ENCODE results near the gene CIDEC. TPM values are rescaled to one million over a fixed set of nuclear protein-coding genes. Genes with fewer than 3 reads are reported as not detected.

The CIDEC gene
- total and polyA plus RNA-seq, 2 of the 13 experiments (the other 11 are each of a cell fraction or from before 2014, with no cell fraction given), result 2.5 to 10.4 TPM

GRCh38 chr3:9916734-9917680 lies 37.0 kb upstream of the CIDEC start, which contains the start of gene IL17RC (continued):
- TF ChIP-seq, protein P1, sequence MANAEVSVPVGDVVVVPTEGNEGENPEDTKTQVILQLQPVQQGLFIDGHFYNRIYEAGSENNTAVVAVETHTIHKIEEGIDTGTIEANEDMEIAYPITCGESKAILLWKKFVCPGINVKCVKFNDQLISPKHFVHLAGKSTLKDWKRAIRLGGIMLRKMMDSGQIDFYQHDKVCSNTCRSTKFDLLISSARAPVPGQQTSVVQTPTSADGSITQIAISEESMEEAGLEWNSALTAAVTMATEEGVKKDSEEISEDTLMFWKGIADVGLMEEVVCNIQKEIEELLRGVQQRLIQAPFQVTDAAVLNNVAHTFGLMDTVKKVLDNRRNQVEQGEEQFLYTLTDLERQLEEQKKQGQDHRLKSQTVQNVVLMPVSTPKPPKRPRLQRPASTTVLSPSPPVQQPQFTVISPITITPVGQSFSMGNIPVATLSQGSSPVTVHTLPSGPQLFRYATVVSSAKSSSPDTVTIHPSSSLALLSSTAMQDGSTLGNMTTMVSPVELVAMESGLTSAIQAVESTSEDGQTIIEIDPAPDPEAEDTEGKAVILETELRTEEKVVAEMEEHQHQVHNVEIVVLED (CRISPR knock-in tag; IDR thresholded peaks at IDR 0.05; ENCODE audit: borderline replicate concordance), result peak; percentile 28; the same call in 1 of the 2 replicates
- TF ChIP-seq, protein P2, sequence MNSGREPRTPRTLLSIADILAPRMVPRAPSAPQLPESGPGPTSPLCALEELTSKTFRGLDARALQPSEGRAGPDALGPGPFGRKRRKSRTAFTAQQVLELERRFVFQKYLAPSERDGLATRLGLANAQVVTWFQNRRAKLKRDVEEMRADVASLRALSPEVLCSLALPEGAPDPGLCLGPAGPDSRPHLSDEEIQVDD (CRISPR knock-in tag; IDR thresholded peaks at IDR 0.05; ENCODE audit: borderline replicate concordance), result no peak
- TF ChIP-seq ZNF616 (CRISPR knock-in tag; IDR thresholded peaks at IDR 0.05; ENCODE audit: low read depth) (no peak), BHLHE40 (IDR thresholded peaks at IDR 0.05; ENCODE audit: low read length) (no peak), HMG20A (CRISPR knock-in tag; IDR thresholded peaks at IDR 0.05; ENCODE audit: borderline replicate concordance) (no peak), MIER2 (CRISPR knock-in tag; IDR thresholded peaks at IDR 0.05) (no peak), SIX4 (CRISPR knock-in tag; IDR thresholded peaks at IDR 0.05) (no peak), PPARG (CRISPR knock-in tag; conservative IDR thresholded peaks at IDR 0.05) (no peak), CHD2 (IDR thresholded peaks at IDR 0.05; ENCODE audit: low read depth, low read length) (no peak), KLF16 (CRISPR knock-in tag; IDR thresholded peaks at IDR 0.05) (no peak), AGO2 (optimal IDR thresholded peaks at IDR 0.05; ENCODE audit: low read depth, low read length) (peak; percentile 87), PAX8 (CRISPR knock-in tag; IDR thresholded peaks at IDR 0.05; ENCODE audit: borderline replicate concordance) (no peak), ISX (CRISPR knock-in tag; conservative IDR thresholded peaks at IDR 0.05) (no peak), ZBTB38 (CRISPR knock-in tag; IDR thresholded peaks at IDR 0.05) (no peak; the same call in 1 of the 2 replicates)
- TF ChIP-seq, protein P3, sequence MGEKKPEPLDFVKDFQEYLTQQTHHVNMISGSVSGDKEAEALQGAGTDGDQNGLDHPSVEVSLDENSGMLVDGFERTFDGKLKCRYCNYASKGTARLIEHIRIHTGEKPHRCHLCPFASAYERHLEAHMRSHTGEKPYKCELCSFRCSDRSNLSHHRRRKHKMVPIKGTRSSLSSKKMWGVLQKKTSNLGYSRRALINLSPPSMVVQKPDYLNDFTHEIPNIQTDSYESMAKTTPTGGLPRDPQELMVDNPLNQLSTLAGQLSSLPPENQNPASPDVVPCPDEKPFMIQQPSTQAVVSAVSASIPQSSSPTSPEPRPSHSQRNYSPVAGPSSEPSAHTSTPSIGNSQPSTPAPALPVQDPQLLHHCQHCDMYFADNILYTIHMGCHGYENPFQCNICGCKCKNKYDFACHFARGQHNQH (CRISPR knock-in tag; IDR thresholded peaks at IDR 0.05), result no peak
- TF ChIP-seq, protein P4, sequence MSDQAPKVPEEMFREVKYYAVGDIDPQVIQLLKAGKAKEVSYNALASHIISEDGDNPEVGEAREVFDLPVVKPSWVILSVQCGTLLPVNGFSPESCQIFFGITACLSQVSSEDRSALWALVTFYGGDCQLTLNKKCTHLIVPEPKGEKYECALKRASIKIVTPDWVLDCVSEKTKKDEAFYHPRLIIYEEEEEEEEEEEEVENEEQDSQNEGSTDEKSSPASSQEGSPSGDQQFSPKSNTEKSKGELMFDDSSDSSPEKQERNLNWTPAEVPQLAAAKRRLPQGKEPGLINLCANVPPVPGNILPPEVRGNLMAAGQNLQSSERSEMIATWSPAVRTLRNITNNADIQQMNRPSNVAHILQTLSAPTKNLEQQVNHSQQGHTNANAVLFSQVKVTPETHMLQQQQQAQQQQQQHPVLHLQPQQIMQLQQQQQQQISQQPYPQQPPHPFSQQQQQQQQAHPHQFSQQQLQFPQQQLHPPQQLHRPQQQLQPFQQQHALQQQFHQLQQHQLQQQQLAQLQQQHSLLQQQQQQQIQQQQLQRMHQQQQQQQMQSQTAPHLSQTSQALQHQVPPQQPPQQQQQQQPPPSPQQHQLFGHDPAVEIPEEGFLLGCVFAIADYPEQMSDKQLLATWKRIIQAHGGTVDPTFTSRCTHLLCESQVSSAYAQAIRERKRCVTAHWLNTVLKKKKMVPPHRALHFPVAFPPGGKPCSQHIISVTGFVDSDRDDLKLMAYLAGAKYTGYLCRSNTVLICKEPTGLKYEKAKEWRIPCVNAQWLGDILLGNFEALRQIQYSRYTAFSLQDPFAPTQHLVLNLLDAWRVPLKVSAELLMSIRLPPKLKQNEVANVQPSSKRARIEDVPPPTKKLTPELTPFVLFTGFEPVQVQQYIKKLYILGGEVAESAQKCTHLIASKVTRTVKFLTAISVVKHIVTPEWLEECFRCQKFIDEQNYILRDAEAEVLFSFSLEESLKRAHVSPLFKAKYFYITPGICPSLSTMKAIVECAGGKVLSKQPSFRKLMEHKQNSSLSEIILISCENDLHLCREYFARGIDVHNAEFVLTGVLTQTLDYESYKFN (CRISPR knock-in tag; conservative IDR thresholded peaks at IDR 0.05), result peak; percentile 15; the same call in 1 of the 2 replicates
- TF ChIP-seq, protein P5, sequence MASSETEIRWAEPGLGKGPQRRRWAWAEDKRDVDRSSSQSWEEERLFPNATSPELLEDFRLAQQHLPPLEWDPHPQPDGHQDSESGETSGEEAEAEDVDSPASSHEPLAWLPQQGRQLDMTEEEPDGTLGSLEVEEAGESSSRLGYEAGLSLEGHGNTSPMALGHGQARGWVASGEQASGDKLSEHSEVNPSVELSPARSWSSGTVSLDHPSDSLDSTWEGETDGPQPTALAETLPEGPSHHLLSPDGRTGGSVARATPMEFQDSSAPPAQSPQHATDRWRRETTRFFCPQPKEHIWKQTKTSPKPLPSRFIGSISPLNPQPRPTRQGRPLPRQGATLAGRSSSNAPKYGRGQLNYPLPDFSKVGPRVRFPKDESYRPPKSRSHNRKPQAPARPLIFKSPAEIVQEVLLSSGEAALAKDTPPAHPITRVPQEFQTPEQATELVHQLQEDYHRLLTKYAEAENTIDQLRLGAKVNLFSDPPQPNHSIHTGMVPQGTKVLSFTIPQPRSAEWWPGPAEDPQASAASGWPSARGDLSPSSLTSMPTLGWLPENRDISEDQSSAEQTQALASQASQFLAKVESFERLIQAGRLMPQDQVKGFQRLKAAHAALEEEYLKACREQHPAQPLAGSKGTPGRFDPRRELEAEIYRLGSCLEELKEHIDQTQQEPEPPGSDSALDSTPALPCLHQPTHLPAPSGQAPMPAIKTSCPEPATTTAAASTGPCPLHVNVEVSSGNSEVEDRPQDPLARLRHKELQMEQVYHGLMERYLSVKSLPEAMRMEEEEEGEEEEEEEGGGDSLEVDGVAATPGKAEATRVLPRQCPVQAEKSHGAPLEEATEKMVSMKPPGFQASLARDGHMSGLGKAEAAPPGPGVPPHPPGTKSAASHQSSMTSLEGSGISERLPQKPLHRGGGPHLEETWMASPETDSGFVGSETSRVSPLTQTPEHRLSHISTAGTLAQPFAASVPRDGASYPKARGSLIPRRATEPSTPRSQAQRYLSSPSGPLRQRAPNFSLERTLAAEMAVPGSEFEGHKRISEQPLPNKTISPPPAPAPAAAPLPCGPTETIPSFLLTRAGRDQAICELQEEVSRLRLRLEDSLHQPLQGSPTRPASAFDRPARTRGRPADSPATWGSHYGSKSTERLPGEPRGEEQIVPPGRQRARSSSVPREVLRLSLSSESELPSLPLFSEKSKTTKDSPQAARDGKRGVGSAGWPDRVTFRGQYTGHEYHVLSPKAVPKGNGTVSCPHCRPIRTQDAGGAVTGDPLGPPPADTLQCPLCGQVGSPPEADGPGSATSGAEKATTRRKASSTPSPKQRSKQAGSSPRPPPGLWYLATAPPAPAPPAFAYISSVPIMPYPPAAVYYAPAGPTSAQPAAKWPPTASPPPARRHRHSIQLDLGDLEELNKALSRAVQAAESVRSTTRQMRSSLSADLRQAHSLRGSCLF (CRISPR knock-in tag; IDR thresholded peaks at IDR 0.05; ENCODE audit: borderline replicate concordance), result no peak

Data from HepG2 (cell line).